SIG-M5 (cell line): ENCODE data around the gene SEC14L5.
"Not testable (repeated sequence)": the region's sequence is repeated elsewhere in the genome, so short reads cannot be mapped to it uniquely, and the experiment has no call there.

Source experiments
- DNase-seq: peaks from one replicate; lab custom pipeline; 2025; lab: John Stamatoyannopoulos, UW

The SEC14L5 gene

DNA sequence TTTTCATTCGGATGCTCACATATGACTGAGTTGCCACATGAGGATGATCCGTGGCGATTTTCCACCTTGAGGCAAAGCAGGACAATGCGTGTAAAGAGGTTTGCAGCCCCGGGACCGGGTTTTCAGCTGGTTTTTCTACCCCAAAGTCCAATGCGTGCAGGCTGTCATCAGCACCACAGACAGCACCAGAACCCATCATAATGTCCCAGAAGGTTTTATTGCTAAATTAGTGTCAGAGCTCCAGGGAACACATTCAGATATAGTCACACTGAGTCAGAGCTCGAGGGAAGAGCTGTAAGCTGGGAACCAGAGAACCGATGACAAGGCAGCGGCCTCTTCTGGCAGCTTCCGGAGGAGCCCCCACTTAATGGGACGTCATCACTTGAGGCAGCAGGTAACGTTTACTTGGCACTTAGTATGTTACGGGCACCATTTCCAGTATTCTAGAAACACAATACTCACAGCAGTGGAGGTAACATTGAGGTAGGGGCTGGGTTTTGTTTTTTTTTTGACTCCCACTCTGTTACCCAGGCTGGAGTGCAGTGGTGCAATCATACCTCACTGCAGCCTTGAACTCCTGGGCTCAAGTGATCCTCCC is 84.5 kb downstream of the SEC14L5 start:
- DNase-seq, result no peak

DNA sequence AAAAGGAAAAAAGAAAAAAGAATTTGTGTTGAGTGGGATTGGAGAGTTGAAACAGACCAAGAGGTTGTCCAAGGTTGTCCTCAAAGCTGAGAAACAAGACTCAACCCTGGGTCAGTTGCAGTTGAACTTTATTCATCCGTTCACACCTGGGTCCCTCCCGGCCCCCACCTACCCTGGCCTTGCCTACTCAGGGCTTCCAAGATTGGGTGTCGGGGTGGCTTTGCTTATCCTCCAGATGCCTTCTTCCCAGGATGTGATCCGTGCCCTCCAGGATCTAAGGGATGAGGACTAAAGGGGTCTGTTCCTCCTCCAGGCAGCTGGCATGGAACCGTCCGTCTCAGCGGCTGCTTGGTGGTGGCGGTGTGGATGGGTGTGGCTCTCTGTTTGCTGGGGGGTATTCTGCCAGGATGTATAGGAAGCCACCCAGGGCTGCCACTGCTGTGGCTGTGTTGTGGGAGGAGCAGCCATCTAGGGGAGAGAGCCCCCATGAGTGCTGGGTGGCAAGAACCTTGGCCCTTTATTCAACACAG is 85.9 kb downstream of the SEC14L5 start:
- no peak for DNase-seq

DNA sequence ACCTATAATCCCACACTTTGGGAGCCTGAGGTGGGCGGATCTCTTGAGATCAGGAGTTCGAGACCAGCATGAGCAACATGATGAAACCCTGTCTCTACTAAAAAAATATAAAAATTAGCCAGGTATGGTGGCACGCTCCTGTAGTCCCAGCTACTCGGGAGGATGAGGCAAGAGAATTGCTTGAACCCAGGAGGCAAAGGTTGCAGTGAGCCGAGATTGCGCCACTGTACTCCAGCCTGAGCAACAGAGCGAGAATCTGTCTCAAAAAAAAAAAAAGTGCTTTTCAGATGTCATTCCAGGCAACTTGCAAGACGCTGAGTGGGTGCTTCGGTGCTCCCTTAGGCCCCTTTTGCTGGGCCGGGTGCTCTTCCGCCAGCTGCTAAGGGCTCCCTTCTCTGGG is 86.5 kb downstream of the SEC14L5 start:
- DNase-seq, result not testable (repeated sequence)

DNA sequence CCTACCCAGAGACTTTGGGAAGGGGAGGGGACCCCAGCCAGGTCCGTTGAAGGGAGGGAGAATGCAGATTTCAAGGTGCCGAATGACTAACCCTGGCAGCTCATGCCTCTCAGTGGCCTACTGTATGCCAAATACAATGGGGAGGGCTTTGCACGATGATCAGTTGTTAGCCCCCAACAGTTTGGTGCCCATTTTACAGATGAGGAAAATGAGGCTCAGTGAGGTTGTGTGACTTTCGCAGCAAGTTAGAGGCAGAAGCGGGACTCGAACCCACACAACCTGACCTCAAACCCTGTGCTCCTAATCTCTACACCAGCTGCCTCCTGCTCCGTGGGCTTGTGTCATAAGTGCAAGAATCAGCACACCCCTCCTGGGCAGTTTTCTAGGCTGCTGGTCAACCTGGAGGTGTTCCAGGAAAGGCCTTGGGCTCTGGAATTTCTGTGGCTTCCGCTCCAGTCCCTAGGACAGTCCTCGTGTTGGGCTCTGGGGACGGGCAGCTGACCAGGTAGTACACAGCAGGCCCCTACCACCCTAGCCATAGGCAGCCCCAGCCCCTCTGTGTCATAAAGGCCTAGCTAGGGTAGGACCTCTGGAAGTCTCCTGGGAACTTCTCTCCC is 87.5 kb downstream of the SEC14L5 start:
- DNase-seq, result no peak

DNA sequence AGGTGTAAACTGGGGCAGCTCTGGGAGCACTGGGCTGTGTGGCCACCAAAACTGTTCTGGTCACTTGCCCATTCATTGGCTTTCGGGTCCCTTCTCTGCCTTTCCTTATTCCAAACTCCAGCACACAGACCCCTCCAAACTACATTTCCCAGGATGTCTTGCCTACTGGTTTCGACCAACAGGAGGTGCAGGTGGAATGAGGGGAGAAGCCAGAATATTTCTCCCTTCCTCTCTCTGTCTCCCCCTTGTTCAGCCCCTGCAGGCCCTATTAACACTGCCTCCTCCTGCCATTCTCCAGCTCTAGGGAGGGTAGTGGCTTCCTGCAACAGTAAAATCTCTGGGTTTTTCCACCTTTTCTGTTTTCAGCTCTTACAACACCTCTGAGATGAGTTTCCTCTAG is 88.8 kb downstream of the SEC14L5 start:
- no peak for DNase-seq

DNA sequence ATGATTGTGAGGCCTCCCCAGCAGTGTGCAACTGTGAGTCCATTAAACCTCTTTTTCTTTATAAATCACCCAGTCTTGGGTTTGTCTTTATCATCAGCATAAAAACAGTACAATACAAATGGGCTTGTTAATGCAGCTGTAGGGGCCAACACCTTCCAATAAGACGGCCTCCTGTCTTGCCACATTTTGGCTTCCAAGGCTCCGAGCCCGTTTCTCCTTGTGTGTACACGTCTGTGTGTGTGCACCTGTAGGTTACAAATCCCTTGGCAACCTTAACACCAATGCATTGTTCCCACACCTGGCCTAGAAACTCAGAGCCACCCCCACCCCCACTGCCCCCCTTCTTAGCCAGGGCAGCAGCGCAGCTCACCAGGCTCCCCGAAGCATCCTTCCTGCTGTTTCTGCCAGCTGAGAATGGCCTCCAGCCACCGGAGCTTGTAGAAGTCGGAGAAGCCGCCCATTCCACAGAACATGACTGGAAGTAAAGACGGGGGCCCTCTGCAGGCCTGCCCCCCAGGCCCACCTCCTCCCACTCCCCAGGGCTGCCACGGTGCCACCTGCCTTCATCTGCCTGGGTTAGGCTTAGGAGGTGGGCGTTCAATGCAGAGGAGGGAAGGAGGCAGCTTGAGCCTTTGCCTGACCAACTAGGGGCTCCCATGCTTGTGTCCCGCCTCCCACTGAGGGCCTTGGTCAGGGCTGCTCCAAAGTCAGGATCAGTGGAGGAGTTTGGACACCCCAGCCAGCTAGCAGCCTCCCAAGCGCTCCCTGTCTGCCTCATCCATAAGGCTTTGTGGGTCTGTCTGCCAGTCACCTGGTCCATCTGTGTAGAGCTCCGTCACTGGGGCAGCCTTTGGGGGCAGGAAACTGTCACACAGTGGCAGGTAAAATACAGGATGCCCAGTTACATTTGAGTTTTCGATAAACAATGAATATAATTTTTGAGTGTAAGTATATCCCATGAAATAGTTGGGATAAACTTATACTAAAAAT is 97.0 kb downstream of the SEC14L5 start:
- DNase-seq, result no peak

DNA sequence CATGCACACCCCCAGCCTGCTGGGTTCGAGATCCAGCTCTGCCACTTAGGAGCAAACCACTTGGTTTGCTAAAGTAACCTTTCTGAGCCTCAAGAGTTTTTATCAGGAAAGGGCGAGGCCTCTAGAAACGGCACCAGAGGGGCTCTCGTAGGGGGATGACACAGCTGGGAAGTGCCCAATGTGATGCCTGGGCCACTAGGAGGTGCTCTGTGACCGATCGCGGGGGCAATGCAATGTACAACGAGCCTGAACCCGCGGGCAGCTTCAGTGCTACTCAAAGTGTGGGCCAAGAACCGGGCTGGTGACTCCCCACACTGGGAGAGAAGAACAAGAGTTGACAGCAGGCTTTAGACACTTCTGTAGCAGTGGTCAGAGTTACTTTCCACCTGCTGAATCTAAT is 98.2 kb downstream of the SEC14L5 start:
- DNase-seq, result no peak

DNA sequence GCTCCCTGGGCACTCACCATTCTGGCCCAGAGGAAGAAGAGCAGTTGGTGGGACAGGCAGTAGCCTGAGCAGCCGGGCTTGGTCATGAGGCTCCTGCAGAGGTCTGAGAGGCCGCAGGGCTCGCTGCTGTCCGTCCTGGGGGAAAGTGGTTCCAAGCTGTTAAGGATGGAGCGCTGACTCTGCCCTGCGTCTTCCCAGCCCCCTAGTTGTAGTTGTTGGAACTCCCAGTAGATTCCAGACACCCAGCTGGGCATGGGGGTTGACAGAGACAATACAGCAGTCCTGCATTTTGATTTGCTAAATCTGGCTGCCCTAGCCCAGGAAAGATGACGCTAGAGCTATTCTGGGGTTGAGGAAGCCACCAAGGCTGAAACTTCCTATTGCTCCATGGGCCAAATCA is 100.3 kb downstream of the SEC14L5 start:
- no peak for DNase-seq

DNA sequence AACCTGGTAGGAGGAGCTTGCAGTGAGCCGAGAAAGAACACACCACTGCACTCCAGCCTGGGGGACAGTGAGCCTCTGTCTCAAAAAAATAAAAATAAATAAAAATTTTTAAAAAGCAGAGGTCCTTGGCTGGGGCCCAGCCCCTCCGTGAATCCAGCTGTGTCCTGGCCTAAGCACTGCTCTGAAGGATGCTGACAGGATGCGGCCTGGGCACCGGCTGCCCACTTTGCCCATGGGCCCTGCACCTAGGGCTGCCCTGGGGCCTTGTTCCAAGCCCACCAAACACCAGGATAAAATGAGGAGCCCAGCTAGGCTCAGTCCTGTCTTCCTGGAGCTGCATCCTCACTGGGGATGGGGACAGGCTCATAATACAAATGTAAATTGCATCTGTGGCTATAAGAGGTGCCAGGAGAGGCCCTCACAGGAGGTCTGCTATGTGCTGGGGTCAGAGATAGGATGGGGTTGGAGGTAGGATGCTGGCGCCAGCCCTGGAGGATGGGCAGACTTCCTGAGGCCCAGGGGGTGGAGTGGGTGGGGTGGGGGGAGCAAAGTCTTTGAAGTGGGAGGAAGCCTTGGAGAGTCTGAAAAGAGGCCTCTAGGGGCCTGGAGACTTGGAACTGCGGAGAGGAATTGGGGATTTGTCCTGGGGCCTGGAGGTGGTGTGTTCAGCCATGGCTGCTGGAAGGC is 101.4 kb downstream of the SEC14L5 start:
- DNase-seq, result no peak

DNA sequence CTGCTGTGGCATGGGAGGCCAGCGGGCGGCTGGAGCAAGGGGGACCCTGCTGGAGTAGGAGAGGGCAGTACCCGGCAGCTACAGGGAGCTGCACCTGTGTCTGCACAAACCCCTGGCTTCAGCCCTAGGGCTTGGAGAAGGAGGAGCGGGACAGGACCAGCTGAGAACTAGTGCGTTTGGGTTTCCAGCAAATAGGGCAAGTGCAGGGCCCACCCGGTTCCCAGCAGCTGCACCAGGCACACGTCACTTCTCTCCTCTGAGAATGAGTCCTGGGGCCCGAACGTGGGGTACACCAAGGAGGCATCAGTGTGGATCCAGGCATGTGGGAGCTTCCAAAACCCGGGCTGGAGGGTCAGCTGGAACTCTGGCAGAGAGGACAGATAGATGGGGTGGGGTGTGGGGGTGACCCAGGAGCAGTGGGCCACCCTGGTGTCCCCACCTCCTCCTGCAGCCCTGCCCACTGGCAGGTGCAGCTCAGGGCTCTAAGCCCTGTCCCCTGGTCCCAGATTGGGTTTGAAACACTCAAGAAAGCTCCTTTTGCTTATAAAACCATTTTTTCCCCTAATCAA is 102.0 kb downstream of the SEC14L5 start:
- no peak for DNase-seq

DNA sequence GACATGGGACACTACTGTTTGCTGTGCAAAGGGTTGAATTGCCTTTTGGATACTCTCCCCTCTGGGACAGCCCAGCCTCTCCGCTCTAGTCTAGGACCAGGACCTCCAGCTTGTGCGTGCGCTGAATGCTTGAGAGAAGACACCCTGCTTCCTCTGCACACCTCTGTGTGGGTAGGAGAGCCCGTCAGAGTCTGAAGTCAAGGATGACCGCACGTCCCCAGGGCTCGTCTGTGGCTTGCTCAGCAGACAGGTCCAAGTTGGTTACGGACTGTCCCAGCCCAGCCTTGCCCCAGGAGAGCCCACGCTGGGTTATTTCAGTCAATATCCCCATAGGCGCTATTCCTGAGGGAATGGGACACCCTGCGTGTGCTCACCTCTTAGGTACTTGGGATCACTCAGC is 103.9 kb downstream of the SEC14L5 start:
- no peak for DNase-seq

DNA sequence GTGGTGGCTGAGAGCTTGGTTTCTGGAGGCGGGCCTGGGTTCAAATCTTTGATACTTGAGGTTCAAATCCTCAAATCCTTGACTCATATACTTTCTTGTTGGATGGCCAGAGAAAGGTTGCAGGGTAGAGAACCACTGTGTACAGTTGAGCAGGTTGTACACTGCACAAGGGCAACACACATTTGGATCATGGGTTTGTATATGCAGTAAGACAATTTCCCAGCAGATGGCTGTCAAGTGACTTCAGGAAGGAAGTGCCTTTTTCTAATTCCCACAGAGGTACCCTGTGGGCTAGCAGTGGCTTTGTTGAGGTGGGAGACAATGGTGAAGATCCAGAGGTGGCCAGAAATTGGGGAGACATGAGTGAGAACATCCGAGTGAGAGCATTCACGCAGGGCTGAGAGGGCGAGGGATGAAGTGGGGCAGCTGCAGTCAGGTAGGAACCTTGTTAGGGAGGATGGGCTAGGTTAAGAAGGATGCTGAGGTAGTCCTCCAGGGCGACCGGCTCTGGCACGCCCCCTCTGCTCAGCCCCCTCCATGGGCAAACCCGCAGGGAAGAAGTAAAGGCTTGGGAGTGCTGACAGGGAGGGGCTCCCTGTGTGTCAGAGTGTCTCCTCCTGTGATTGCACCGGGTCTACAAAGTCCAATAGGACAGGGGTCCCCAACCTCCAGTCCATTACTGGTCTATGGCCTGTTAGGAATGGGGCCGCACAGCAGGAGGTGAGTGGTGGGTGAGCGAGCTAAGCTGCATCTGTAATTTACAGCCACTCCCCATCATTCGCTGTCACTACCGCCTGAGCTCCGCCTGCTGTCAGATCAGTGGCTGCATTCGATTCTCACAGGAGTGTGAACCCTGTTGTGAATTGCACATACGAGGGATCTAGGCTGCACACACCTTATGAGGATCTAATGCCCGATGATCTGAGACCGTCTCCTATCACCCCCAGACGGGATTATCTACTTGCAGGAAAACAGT is 104.9 kb downstream of the SEC14L5 start:
- DNase-seq, result no peak

DNA sequence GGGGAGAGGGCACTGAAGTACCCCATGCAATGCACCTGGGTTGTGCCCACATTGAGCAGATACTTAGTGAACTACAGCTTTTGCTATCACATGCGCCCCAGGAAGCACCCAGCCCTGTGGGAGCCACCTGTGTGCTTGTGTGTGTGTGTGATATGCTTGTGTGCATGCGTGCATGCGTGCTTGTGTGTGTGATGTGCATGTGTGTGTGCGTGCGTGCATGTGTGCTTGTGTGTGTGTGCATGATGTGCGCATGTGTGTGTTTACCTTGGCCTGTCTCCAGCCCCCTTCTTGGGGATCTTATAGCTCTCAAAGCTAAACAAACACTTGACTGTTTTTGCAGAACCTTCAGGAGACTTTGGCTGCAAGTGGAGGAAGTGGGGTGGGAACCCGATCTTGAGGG is 106.8 kb downstream of the SEC14L5 start:
- DNase-seq, result no peak

DNA sequence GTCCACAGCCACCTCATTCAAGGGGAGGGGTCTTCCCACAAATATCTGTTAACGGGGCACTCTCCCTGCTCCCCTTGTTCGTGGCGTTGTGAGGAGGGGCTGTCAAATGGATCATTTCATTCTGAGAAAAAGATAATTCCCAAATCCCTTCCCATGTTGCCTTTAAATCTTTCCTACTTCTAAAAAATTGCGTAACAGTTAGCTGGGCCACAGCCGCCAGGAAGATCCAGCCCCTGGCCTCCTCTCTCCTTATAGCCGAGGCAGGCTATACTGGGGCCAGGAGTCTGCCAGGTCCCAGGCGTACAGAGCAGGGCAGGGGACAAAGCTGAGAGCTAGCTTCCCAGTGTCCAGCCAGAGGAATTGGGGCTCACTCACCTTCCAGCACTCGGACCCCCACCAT is 107.2 kb downstream of the SEC14L5 start:
- no peak for DNase-seq

DNA sequence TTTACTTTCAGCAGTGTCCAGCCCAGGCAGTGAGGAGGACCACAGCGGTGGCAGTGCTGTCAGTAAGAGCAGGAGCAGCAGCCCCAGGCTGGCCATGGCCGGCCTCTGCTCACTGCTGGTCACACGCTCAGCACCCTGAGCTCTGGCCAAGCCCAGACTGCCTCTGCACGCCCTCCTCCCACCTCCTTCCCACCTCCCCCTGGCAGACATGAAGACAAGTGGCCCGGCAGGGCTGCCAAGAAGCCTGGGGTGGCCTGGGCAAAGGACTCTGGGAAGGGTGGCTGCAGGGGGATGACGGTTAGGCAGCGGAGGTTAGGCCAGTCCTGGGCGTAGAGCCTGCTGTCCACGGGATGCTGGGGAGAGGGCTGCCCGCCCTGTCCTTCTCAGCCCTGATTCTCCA is 107.7 kb downstream of the SEC14L5 start, which contains the start of gene C16orf89:
TSS of gene C16orf89 (minus strand) at position 144 of the 400 bp plus-strand sequence. CDS start at position 96, 48 bp downstream.
- DNase-seq, result no peak

DNA sequence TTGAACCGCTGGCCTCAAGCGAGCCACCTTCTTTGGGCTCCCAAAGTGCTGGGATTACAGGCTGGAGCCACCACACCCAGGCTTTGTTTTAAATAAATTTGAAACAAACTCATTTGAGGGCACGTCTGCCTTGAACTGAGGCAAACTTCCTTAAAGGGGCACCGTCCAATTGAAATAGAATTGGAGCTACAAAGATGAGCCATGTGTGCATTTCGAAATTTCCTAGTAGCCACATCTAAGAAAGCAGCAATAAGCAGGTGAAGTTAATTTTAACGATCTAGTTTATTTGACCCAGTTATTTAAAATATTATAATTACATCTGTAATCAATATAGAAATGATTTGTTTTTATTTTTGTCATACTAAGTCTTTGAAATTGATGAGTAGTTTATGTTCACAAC is 108.4 kb downstream of the SEC14L5 start:
- DNase-seq, result no peak
